ENCODE measurements around the gene COQ10B. TPM values are rescaled to one million over a fixed set of nuclear protein-coding genes. Genes with fewer than 3 reads are reported as not detected.

Gene COQ10B
- total RNA-seq, 2 experiments from 2014 or later, result 5.0 to 12.2 TPM

GRCh38 chr2:197460649-197461048 lies 7.3 kb downstream of the COQ10B start:
- Histone ChIP-seq H3K79me2 (ENCODE audit: insufficient read depth, low read depth, low read length) (peaks cover 27% of the 10 kb centered on the region), H3K9me2 (ENCODE audit: insufficient read depth, low read length) (no peaks in the 10 kb centered on the region), H3K9me3 (ENCODE audit: low read length) (no peaks in the 10 kb centered on the region), H3K4me3 (ENCODE audit: low read depth, low read length, poor library complexity, severe bottlenecking) (no peak overlapping the region), H3K4me2 (ENCODE audit: low read length) (no peak overlapping the region), H3K27ac (ENCODE audit: low read depth, low read length, poor library complexity, severe bottlenecking) (no peak overlapping the region), H3K4me1 (ENCODE audit: insufficient read depth, low read length, poor library complexity, severe bottlenecking) (no peaks in the 10 kb centered on the region), H4K20me1 (ENCODE audit: insufficient read depth, low read length) (no peaks in the 10 kb centered on the region), H2AFZ (ENCODE audit: low read length) (no peak overlapping the region), H3K36me3 (ENCODE audit: insufficient read depth, low read length) (peaks cover 53% of the 10 kb centered on the region)
- BruUV-seq (replicated peaks), result no TSS peak
- TF ChIP-seq CTCF (conservative IDR thresholded peaks at IDR 0.05; ENCODE audit: low read length) (no peak), EZH2phosphoT487 (IDR thresholded peaks at IDR 0.05; ENCODE audit: borderline replicate concordance, low read depth, low read length) (no peak)
- CTCF ChIA-PET (ENCODE audit: unreplicated experiment), result no interaction called here
- intact Hi-C loops (cut with micrococcal nuclease; ENCODE audit: unreplicated experiment), result no loop called here
- DNase-seq (ENCODE audit: low spot score), result no peak
- POLR2A ChIA-PET, result interaction anchor here (0.6 to 1.5 kb wide), 3 partner anchors 9 to 36 kb away, joined by 3 to 9 read pairs (median 3); partner anchors contain the start of gene SF3B1

GRCh38 chr2:197461057-197461456 lies 7.7 kb downstream of the COQ10B start:
- H4K20me1 ChIP-seq (ENCODE audit: insufficient read depth, low read length), result no peaks in the 10 kb centered on the region
- peaks cover 23% of the 10 kb centered on the region; the same call in 1 of the 2 replicates for H3K79me2 ChIP-seq (ENCODE audit: insufficient read depth, low read depth, low read length)
- no peak overlapping the region for H3K27ac ChIP-seq (ENCODE audit: low read depth, low read length, poor library complexity, severe bottlenecking)
- no peak for TF ChIP-seq EZH2phosphoT487 (IDR thresholded peaks at IDR 0.05; ENCODE audit: borderline replicate concordance, low read depth, low read length)
- no peak for TF ChIP-seq CTCF (conservative IDR thresholded peaks at IDR 0.05; ENCODE audit: low read length)
- no peak overlapping the region for H3K4me2 ChIP-seq (ENCODE audit: low read length)
- no peaks in the 10 kb centered on the region for H3K9me2 ChIP-seq (ENCODE audit: insufficient read depth, low read length)
- intact Hi-C loops (cut with micrococcal nuclease; ENCODE audit: unreplicated experiment), result no loop called here
- POLR2A ChIA-PET, result interaction anchor here (0.6 kb wide), 1 partner anchor 36 kb away, joined by 3 read pairs; no protein-coding TSS in a partner anchor
- peaks cover 54% of the 10 kb centered on the region for H3K36me3 ChIP-seq (ENCODE audit: insufficient read depth, low read length)
- H3K4me1 ChIP-seq (ENCODE audit: insufficient read depth, low read length, poor library complexity, severe bottlenecking), result no peaks in the 10 kb centered on the region
- H3K4me3 ChIP-seq (ENCODE audit: low read depth, low read length, poor library complexity, severe bottlenecking), result no peak overlapping the region
- H2AFZ ChIP-seq (ENCODE audit: low read length), result no peak overlapping the region
- CTCF ChIA-PET (ENCODE audit: unreplicated experiment), result no interaction called here
- BruUV-seq (replicated peaks), result no TSS peak
- DNase-seq (ENCODE audit: low spot score), result no peak
- H3K9me3 ChIP-seq (ENCODE audit: low read length), result no peaks in the 10 kb centered on the region

- POLR2A ChIA-PET, result interaction anchor here (0.6 to 1.1 kb wide), 5 partner anchors 22 to 266 kb away, joined by 3 to 4 read pairs (median 3); no protein-coding TSS in a partner anchor
- no peak overlapping the region for H2AFZ ChIP-seq (ENCODE audit: low read length)
Observed at GRCh38 chr2:197464175-197464574, 10.8 kb downstream of the COQ10B start.

More at GRCh38 chr2:197464175-197464574, 10.8 kb downstream of the COQ10B start:
- Histone ChIP-seq H3K27ac (ENCODE audit: low read depth, low read length, poor library complexity, severe bottlenecking) (no peak overlapping the region), H3K9me3 (ENCODE audit: low read length) (no peaks in the 10 kb centered on the region), H3K4me3 (ENCODE audit: low read depth, low read length, poor library complexity, severe bottlenecking) (no peak overlapping the region), H3K4me2 (ENCODE audit: low read length) (no peak overlapping the region), H3K9me2 (ENCODE audit: insufficient read depth, low read length) (no peaks in the 10 kb centered on the region), H3K36me3 (ENCODE audit: insufficient read depth, low read length) (peaks cover 79% of the 10 kb centered on the region), H4K20me1 (ENCODE audit: insufficient read depth, low read length) (no peaks in the 10 kb centered on the region), H3K79me2 (ENCODE audit: insufficient read depth, low read depth, low read length) (no peaks in the 10 kb centered on the region; the same call in 1 of the 2 replicates), H3K4me1 (ENCODE audit: insufficient read depth, low read length, poor library complexity, severe bottlenecking) (no peaks in the 10 kb centered on the region)
- intact Hi-C loops (cut with micrococcal nuclease; ENCODE audit: unreplicated experiment), result no loop called here
- CTCF ChIA-PET (ENCODE audit: unreplicated experiment), result no interaction called here
- TF ChIP-seq CTCF (conservative IDR thresholded peaks at IDR 0.05; ENCODE audit: low read length) (no peak), EZH2phosphoT487 (IDR thresholded peaks at IDR 0.05; ENCODE audit: borderline replicate concordance, low read depth, low read length) (no peak)
- no TSS peak for BruUV-seq (replicated peaks)
- no peak for DNase-seq (ENCODE audit: low spot score)
